Measurements from ENCODE around the gene TAL1. TPM values are rescaled to one million over a fixed set of nuclear protein-coding genes. Genes with fewer than 3 reads are reported as not detected.

The TAL1 gene
- polyA plus RNA-seq, 1 experiment: not detected

DNA sequence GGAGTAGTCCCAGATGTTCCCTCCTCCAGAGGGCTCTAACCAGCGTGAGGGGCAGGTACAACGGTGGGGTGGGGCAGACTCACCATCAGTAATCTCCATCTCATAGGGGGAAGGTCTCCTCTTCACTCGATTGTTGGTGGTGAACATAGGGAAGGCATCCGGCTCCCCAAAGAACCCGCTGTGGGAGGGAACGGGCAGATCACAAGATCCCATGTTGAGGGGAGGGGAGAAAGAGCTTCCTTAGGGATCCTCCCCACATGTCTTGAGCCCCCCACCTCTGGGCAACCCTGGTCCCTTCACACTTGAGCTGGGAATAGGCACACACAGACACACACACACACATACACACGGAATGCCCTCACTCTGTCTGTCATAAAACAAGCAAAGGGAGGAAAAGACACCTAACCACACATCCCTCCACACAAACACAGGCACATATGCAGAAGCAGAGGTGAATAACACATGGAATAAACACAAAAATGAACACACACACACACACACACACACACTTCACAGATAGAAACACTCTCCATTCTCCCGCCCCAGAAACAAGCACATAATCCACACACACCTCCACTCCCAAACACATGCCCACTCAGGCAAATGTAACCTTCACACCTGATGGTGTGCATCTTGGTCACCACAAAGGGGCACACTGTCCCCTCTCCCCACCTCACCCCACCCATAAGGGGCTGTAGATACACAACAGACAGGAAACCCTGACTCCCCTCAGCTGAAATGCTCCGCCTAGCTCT lies 7.9 kb downstream of the TAL1 start:
- no peak for TF ChIP-seq CTCF (IDR thresholded peaks at IDR 0.05; ENCODE audit: low read depth, low read length)
- H3K4me3 ChIP-seq (ENCODE audit: low read depth, low read length): no peak overlapping the region
- H3K27ac ChIP-seq (ENCODE audit: low read depth, low read length): no peak overlapping the region
- no peak for DNase-seq (ENCODE audit: low read depth, low spot score)
- ChIA-PET POLR2A (no interaction called here), CTCF (no interaction called here)
- peaks cover 88% of the 10 kb centered on the region for H3K27me3 ChIP-seq (ENCODE audit: control insufficient read depth, insufficient read depth, low read length)
- H3K9me3 ChIP-seq (ENCODE audit: control insufficient read depth, insufficient read depth, low read length): no peaks in the 10 kb centered on the region; the same call in 1 of the 2 replicates

GRCh38 chr1:47223174-47223920 lies 8.7 kb downstream of the TAL1 start:
- peaks cover 88% of the 10 kb centered on the region for H3K27me3 ChIP-seq (ENCODE audit: control insufficient read depth, insufficient read depth, low read length)
- no peak for TF ChIP-seq CTCF (IDR thresholded peaks at IDR 0.05; ENCODE audit: low read depth, low read length)
- CTCF ChIA-PET: interaction anchor here (1.8 kb wide), 1 partner anchor 30 kb away, joined by 9 read pairs; no protein-coding TSS in a partner anchor

GRCh38 chr1:47222476-47222875 lies 9.5 kb downstream of the TAL1 start:
- no peak for DNase-seq (ENCODE audit: low read depth, low spot score)
- ChIA-PET CTCF (interaction anchor here (1.8 kb wide), 1 partner anchor 29 kb away, joined by 9 read pairs; no protein-coding TSS in a partner anchor), POLR2A (no interaction called here)
- Histone ChIP-seq H3K27me3 (ENCODE audit: control insufficient read depth, insufficient read depth, low read length) (peaks cover 83% of the 10 kb centered on the region), H3K27ac (ENCODE audit: low read depth, low read length) (no peak overlapping the region), H3K4me3 (ENCODE audit: low read depth, low read length) (no peak overlapping the region), H3K9me3 (ENCODE audit: control insufficient read depth, insufficient read depth, low read length) (no peaks in the 10 kb centered on the region; the same call in 1 of the 2 replicates)
- TF ChIP-seq CTCF (IDR thresholded peaks at IDR 0.05; ENCODE audit: low read depth, low read length): no peak

More at GRCh38 chr1:47223174-47223920, 8.7 kb downstream of the TAL1 start:
- no peak overlapping the region for H3K27ac ChIP-seq (ENCODE audit: low read depth, low read length)
- no peaks in the 10 kb centered on the region; the same call in 1 of the 2 replicates for H3K9me3 ChIP-seq (ENCODE audit: control insufficient read depth, insufficient read depth, low read length)
- POLR2A ChIA-PET: no interaction called here
- no peak for DNase-seq (ENCODE audit: low read depth, low spot score)
- no peak overlapping the region for H3K4me3 ChIP-seq (ENCODE audit: low read depth, low read length)

- Histone ChIP-seq H3K27me3 (ENCODE audit: control insufficient read depth, insufficient read depth, low read length) (peaks cover 57% of the 10 kb centered on the region), H3K9me3 (ENCODE audit: control insufficient read depth, insufficient read depth, low read length) (no peaks in the 10 kb centered on the region; the same call in 1 of the 2 replicates), H3K4me3 (ENCODE audit: low read depth, low read length) (no peak overlapping the region), H3K27ac (ENCODE audit: low read depth, low read length) (no peak overlapping the region)
- DNase-seq (ENCODE audit: low read depth, low spot score): no peak
- no peak for TF ChIP-seq CTCF (IDR thresholded peaks at IDR 0.05; ENCODE audit: low read depth, low read length)
- ChIA-PET POLR2A (no interaction called here), CTCF (interaction anchor here (1.0 kb wide), 1 partner anchor 40 kb away, joined by 4 read pairs; no protein-coding TSS in a partner anchor)
Measured at GRCh38 chr1:47219590-47220220, 12.3 kb downstream of the TAL1 start.
